Right lobe of liver (tissue), 5 donors: ENCODE measurements around the gene KRTAP9-7. TPM values are rescaled to one million over a fixed set of nuclear protein-coding genes. Genes with fewer than 3 reads are reported as not detected.

Experiments
- small RNA-seq, 2 experiments: library from RNA; depleted of rRNA; stranded (forward); fragments of <200 nt; gene quantifications; one replicate each; pipeline ENCODE3, GENCODE V24; 2016
- total RNA-seq, 6 experiments: library from RNA; depleted of rRNA in 2 of 6; stranded (reverse); fragments of >200 nt in 2 of 6; fragmentation: NEBNext Ultra II Directional in 3 of 6; extraction: Animal tissue kit (Norgen Biotek cat#: 25700) in 3 of 6; gene quantifications; one replicate each; pipeline versions ENCODE4 v1.1.0 to v1.2.4, GENCODE V29; 2016 to 2023
- donor health status: DM: no; HTN: no; CAD: no.
- donor health status: DM: no; HTN: no; CAD: no.
- donor health status: DM: no; HTN: yes; CAD: no.
- donor health status: DM: no; HTN: yes; CAD: no.

KRTAP9-7 gene
- total RNA-seq, 6 experiments from 2014 or later = not detected

Small RNAs within 50 kb of the gene (small RNA-seq; reads per million reads assigned to genes)
- gene KRTAP9-10P = 0 reads per million in 2 experiments

Other genes starting within 250 kb of the KRTAP9-7 start
- gene KRTAP1-5, start 248.5 kb upstream of the KRTAP9-7 start, total RNA-seq = not detected
- not detected for gene KRTAP1-4, start 245.5 kb upstream of the KRTAP9-7 start, total RNA-seq
- gene KRTAP1-3, start 240.8 kb upstream of the KRTAP9-7 start, total RNA-seq = not detected
- gene KRTAP1-1, start 234.2 kb upstream of the KRTAP9-7 start, total RNA-seq = not detected
- not detected for gene KRTAP2-1, start 228.4 kb upstream of the KRTAP9-7 start, total RNA-seq
- gene KRTAP2-2, start 220.5 kb upstream of the KRTAP9-7 start, total RNA-seq = not detected
- not detected for gene KRTAP2-3, start 215.6 kb upstream of the KRTAP9-7 start, total RNA-seq
- gene KRTAP2-4, start 209.8 kb upstream of the KRTAP9-7 start, total RNA-seq = not detected
- gene KRTAP4-7, start 191.5 kb upstream of the KRTAP9-7 start, total RNA-seq = not detected
- gene KRTAP4-8, start 177.6 kb upstream of the KRTAP9-7 start, total RNA-seq = not detected
- gene KRTAP4-16, start 173.5 kb upstream of the KRTAP9-7 start, total RNA-seq = not detected
- not detected for gene KRTAP4-9, start 170.3 kb upstream of the KRTAP9-7 start, total RNA-seq
- not detected for gene KRTAP4-11, start 157.3 kb upstream of the KRTAP9-7 start, total RNA-seq
- not detected for gene KRTAP4-12, start 151.5 kb upstream of the KRTAP9-7 start, total RNA-seq
- gene KRTAP4-6, start 135.2 kb upstream of the KRTAP9-7 start, total RNA-seq = not detected
- gene KRTAP4-5, start 125.9 kb upstream of the KRTAP9-7 start, total RNA-seq = not detected
- gene KRTAP4-4, start 115.0 kb upstream of the KRTAP9-7 start, total RNA-seq = not detected
- gene KRTAP4-3, start 107.5 kb upstream of the KRTAP9-7 start, total RNA-seq = not detected
- not detected for gene KRTAP4-2, start 97.5 kb upstream of the KRTAP9-7 start, total RNA-seq
- not detected for gene KRTAP4-1, start 90.8 kb upstream of the KRTAP9-7 start, total RNA-seq
- gene KRTAP9-1, start 85.8 kb upstream of the KRTAP9-7 start, total RNA-seq = not detected
- not detected for gene KRTAP9-2, start 49.0 kb upstream of the KRTAP9-7 start, total RNA-seq
- not detected for gene KRTAP9-3, start 43.2 kb upstream of the KRTAP9-7 start, total RNA-seq
- not detected for gene KRTAP9-8, start 37.7 kb upstream of the KRTAP9-7 start, total RNA-seq
- gene KRTAP9-4, start 26.0 kb upstream of the KRTAP9-7 start, total RNA-seq = not detected
- not detected for gene KRTAP9-9, start 20.3 kb upstream of the KRTAP9-7 start, total RNA-seq
- not detected for gene KRTAP9-6, start 10.3 kb upstream of the KRTAP9-7 start, total RNA-seq
- not detected for gene KRTAP29-1, start 27.2 kb downstream of the KRTAP9-7 start, total RNA-seq
- gene KRTAP16-1, start 33.6 kb downstream of the KRTAP9-7 start, total RNA-seq = not detected
- not detected for gene KRTAP17-1, start 40.0 kb downstream of the KRTAP9-7 start, total RNA-seq
- not detected for gene KRT33A, start 75.1 kb downstream of the KRTAP9-7 start, total RNA-seq
- gene KRT33B, start 94.1 kb downstream of the KRTAP9-7 start, total RNA-seq = not detected
- not detected for gene KRT34, start 106.6 kb downstream of the KRTAP9-7 start, total RNA-seq
- not detected for gene KRT31, start 121.9 kb downstream of the KRTAP9-7 start, total RNA-seq
- not detected for gene KRT37, start 148.9 kb downstream of the KRTAP9-7 start, total RNA-seq
- gene KRT38, start 165.3 kb downstream of the KRTAP9-7 start, total RNA-seq = not detected
- gene KRT32, start 191.7 kb downstream of the KRTAP9-7 start, total RNA-seq = not detected
- not detected for gene KRT35, start 205.5 kb downstream of the KRTAP9-7 start, total RNA-seq
- gene KRT36, start 214.2 kb downstream of the KRTAP9-7 start, total RNA-seq = not detected
- gene KRT13, start 229.9 kb downstream of the KRTAP9-7 start, total RNA-seq = 1 to 10 TPM in 1 of 6 experiments, not detected in 5; 1.6 TPM
- gene KRT15, start 243.2 kb downstream of the KRTAP9-7 start, total RNA-seq = not detected